Activated naive CD4-positive, alpha-beta T cell treated with anti-CD3 and anti-CD28 coated beads, Interleukin-2, amount 50 U/mL, for 72 hours (primary cell): ENCODE data around the gene DYNC1LI1. TPM values are rescaled to one million over a fixed set of nuclear protein-coding genes. Genes with fewer than 3 reads are reported as not detected.

ENCODE experiments used
- ATAC-seq, 2 donors: fragments of 150-1000 bp; cut with Tn5 transposase; 2 replicates each; pipeline ENCODE4 v1.10.0; 2021; ENCODE audit warnings: mild to moderate bottlenecking in 2 of 2, moderate library complexity in 2 of 2
- DNase-seq, 2 donors: peaks; one replicate each; pipeline ENCODE4 v3.0.0; 2021 to 2022; ENCODE audit warnings: low spot score in 2 of 2
- H3K27ac Mint-ChIP-seq, 2 donors: one replicate each; pipeline ENCODE4 v1.8.0; 2022; ENCODE audit warnings: mild to moderate bottlenecking in 2 of 2, mixed read lengths in 2 of 2
- H3K36me3 Mint-ChIP-seq, 2 donors: one replicate each; pipeline ENCODE4 v1.8.0; 2022; ENCODE audit warnings: mixed read lengths in 2 of 2
- H3K9me3 Mint-ChIP-seq, 2 donors: one replicate each; pipeline ENCODE4 v1.8.0; 2022; ENCODE audit warnings: mixed read lengths in 2 of 2
- total RNA-seq, 2 donors: library from RNA; stranded (reverse); gene quantifications; one replicate each; pipeline ENCODE4 v1.2.3, GENCODE V29; 2022

Gene DYNC1LI1
- total RNA-seq, 2 donors from 2014 or later = 27.8 to 36.3 TPM

GRCh38 chr3:32487781-32488473 lies 82.7 kb downstream of the DYNC1LI1 start:
- H3K9me3 Mint-ChIP-seq = no peaks in the 10 kb centered on the region
- no peak for DNase-seq
- peaks cover 6 to 20% of the 10 kb centered on the region in 2 donors for H3K36me3 Mint-ChIP-seq
- H3K27ac Mint-ChIP-seq = peak overlapping the region in 1 of 2 donors; percentile 3
- ATAC-seq = no peak

GRCh38 chr3:32484436-32484835 lies 86.2 kb downstream of the DYNC1LI1 start:
- DNase-seq (no peak), ATAC-seq (no peak)
- H3K27ac Mint-ChIP-seq = no peak overlapping the region
- no peaks in the 10 kb centered on the region for H3K9me3 Mint-ChIP-seq
- peaks cover 10 to 39% of the 10 kb centered on the region in 2 donors for H3K36me3 Mint-ChIP-seq

GRCh38 chr3:32483772-32484171 lies 86.9 kb downstream of the DYNC1LI1 start:
- H3K36me3 Mint-ChIP-seq = peaks cover 10 to 39% of the 10 kb centered on the region in 2 donors
- H3K27ac Mint-ChIP-seq = no peak overlapping the region
- DNase-seq (no peak), ATAC-seq (no peak)
- no peaks in the 10 kb centered on the region for H3K9me3 Mint-ChIP-seq

- H3K36me3 Mint-ChIP-seq = peaks cover 14 to 39% of the 10 kb centered on the region in 2 donors
- H3K9me3 Mint-ChIP-seq = no peaks in the 10 kb centered on the region
- peak overlapping the region in 1 of 2 donors; percentile 34 for H3K27ac Mint-ChIP-seq
- DNase-seq (no peak), ATAC-seq (no peak)
Measured at GRCh38 chr3:32482693-32483092, 88.0 kb downstream of the DYNC1LI1 start.

GRCh38 chr3:32481791-32482631 lies 88.6 kb downstream of the DYNC1LI1 start:
- DNase-seq (no peak), ATAC-seq (peak; percentile 82)
- H3K36me3 Mint-ChIP-seq = peaks cover 14 to 37% of the 10 kb centered on the region in 2 donors
- no peaks in the 10 kb centered on the region for H3K9me3 Mint-ChIP-seq
- peak overlapping the region in 1 of 2 donors; percentile 34 for H3K27ac Mint-ChIP-seq

- peaks cover 9 to 37% of the 10 kb centered on the region in 2 donors for H3K36me3 Mint-ChIP-seq
Measured at GRCh38 chr3:32480604-32481003, 90.1 kb downstream of the DYNC1LI1 start.

More at GRCh38 chr3:32480604-32481003, 90.1 kb downstream of the DYNC1LI1 start:
- no peak overlapping the region for H3K27ac Mint-ChIP-seq
- DNase-seq (no peak), ATAC-seq (no peak)
- no peaks in the 10 kb centered on the region for H3K9me3 Mint-ChIP-seq

Other genes starting within 250 kb of the DYNC1LI1 start
- gene CMTM7, start 179.0 kb downstream of the DYNC1LI1 start, total RNA-seq = 10 to 100 TPM; 34.2 to 59.9 TPM
- gene CMTM6, start 68.0 kb downstream of the DYNC1LI1 start, total RNA-seq = 10 to 100 TPM; 38.1 to 72.7 TPM
- 10 to 100 TPM; 56.8 to 60.2 TPM for gene CNOT10, start 114.3 kb upstream of the DYNC1LI1 start, total RNA-seq
- under 1 TPM; 0.02 to 0.08 TPM for gene TRIM71, start 247.1 kb upstream of the DYNC1LI1 start, total RNA-seq